Measurements from ENCODE around the gene CAPN15.
"Not testable (repeated sequence)": the region's sequence is repeated elsewhere in the genome, so short reads cannot be mapped to it uniquely, and the experiment has no call there.

CAPN15 gene
- total RNA-seq, result 69.5 to 88.6 (median 79.3) reads per million in 4 donors

DNA sequence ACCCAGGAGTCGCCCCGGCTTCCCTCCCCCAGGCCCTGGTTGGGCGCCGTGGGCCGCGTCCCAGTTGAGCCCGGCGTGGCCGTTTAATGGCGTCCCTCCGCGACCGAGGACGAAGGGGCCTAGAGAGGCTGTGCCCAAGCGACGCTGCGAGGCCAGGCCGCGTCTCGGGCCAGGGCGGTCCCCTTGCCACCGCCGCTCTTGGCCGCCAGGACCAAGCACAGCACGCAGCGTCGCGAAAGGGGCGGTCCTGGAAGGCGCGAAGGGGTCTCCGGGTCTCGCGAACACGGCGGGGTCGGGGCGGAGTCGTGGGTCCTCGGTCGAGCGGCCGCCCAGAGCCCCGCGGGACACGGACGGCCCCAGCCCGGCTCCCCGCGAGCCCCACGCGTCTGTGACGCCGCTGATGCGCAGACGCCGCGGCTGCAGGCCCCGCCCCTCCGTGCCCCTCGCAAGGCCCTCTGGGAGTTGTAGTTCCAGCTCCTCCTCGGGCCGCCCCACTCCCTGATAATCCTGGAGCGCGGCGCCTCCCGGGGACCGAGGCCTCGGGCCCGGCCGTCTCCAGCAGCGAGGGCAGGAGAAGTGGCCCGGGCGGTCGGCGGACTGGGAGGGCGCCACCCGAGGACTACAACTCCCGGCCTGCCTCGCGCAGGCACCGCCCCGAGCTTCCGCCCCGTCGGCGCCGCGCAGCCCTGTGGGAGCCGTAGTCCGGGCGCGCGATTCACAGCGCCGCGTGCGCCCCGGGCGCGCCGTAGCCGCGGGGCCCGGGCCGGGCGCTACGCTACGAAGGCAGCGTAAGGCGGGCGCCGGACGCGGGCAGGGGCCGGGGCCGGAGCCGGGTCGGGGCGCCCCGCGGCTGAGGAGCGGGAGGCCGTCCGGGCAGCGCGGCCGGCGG lies at the start of gene CAPN15:
CAPN15 (plus strand) TSS at position 698 of the 889 bp plus-strand sequence. CDS start 19,127 bp downstream, outside the sequence.
- peak; percentile 74 to 87 (median 79) for DNase-seq

DNA sequence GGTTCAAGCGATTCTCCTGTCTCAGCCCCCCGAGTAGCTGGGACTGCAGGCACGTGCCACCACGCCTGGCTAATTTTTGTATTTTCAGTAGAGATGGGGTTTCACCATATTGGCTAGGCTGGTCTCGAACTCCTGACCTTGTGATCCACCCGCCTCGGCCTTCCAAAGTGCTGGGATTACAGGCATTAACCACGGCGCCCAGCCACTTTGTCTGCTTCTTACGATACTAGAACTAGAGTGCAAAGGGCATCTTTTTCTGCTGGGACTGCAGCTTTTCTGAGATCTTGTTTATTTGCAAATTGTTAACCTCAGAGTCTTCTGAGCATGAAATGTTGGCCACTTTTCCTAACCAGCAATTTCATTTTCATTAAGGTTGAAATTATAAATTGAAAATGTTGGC lies 49.2 kb upstream of the CAPN15 start:
- not testable (repeated sequence) for DNase-seq

DNA sequence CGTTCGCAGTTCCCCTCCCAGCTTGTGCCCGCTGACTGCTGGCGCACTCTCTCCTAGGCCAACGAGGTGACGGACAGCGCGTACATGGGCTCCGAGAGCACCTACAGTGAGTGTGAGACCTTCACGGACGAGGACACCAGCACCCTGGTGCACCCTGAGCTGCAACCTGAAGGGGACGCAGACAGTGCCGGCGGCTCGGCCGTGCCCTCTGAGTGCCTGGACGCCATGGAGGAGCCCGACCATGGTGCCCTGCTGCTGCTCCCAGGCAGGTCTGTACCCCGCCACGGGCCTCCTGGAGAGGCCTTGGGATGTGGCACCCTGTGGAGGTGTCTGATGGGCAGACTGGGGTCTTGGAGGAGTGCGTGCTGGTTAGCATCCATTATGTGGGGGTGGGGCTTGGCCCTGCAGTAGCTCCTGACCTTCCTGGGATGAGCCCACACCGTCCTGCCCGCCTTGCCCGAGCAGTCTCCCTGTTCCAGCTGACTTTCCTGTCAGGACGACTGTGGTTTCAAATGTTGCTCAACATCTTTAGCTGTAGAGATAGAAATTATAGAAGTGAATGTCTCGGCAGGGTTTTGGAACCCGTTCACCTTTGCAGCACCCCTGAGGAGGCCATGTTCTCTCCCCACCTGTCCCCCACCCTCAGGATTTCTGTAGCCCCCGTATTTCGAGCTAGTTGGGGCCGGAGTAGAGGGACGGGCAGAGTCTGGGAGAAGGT lies 44.9 kb upstream of the CAPN15 start:
- DNase-seq, result no peak

DNA sequence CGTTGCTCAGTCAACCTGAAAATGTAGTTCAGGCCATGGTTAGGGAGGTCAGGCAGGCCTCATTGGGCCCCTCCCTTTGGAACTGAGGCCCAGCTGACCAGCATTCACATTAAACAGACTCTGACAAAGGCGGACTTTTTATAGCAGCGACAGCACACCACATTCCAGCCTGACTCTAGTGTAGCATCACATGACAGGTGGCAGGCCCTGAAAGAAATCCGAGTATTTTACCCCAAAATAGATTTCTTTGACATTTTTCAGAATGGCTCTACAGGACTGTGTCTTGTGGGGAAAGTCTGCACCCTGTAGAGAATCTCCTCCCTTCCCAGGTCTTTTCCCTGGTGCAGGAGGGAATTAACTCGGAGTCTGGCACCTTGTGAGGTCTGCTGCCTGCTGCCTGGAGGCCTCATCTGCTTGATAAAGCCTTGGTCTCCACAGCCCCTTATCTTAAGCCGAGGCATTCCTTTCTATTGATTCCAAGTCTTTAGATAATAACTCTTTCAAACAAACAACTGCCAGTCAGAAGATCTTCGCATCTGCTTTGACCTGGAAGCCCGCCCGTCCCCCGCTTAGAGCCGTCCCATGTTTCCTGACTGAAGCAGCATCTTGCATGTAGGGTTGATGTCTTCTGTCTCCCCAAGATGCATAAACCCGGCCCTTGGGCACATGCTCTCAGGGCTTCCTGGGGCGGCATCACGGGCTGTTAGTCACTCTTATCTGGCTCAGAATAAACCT lies 44.0 kb upstream of the CAPN15 start:
- DNase-seq, result no peak

DNA sequence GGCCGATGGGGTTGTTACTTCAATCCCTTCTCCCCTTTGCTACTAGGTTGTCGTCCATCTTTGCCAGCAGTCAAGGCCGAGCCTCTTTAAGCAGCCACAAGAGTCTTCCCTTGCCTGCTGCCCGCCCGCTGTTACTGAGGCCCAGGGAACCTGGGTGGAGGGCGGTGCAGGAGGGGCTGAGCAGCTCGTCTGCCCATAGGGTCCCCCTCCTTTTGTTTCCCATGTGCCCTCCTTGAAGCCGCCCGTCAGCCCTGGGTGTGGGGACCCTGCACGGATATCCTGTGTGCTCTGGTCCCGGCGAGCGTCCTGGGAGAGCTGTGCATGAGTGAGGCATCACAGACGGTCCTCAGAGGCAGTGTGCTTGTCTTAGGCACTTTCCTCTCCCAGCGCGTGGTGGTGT lies 37.9 kb upstream of the CAPN15 start:
- DNase-seq, result no peak

DNA sequence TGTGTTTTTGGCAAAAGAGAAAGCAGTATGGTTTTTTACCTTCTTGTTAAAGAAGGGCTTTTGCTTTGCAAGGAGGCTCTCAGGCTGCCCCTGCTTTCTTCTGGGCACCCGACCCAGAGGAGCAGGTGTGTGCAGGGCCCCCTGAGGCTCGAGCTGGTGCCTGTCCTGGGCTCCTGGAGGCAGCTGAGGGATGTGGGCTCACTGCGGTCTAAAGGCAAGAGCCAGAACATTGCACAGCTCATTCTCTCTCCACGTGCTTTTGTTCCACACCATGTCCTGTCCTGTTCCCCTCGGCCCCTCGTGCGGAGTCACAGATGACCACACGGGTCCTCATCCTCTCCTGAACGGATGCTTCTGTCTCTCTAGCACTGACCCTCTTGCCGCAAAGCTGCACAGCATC lies 36.7 kb upstream of the CAPN15 start:
- no peak for DNase-seq

DNA sequence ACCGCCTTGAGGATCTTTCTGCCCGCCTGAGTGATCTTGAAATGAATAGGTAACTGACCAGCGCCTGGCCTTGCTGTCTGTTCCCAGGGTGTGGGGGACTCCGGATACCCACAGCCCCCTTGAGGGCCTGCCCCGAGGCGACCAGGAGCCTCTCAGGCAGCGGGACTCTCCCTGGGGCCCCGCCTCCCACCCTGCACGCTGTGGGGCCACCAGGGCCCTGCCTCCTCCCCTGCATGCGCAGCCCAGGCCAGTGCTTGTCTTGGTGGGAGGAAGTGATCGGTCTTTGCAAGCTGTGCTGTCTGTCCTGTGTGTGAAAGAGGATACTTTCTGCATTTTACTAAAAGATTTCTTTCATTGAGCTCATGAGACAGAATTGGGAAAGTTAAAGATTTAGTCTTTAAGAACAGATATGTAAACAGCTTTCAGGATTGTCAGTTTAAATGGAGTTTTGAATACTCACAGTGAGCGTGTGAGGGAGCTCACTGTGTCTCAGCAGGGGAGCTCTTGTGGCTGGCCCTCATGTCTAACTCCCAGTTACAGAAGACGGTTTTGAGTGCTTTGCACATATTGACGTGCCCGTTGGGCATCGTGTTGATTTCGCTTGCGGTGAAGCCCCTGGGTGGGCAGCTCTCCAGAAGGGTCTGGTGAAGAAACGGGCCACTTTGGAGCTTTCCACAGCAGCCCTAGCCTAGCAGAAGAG lies 36.1 kb upstream of the CAPN15 start:
- no peak for DNase-seq

DNA sequence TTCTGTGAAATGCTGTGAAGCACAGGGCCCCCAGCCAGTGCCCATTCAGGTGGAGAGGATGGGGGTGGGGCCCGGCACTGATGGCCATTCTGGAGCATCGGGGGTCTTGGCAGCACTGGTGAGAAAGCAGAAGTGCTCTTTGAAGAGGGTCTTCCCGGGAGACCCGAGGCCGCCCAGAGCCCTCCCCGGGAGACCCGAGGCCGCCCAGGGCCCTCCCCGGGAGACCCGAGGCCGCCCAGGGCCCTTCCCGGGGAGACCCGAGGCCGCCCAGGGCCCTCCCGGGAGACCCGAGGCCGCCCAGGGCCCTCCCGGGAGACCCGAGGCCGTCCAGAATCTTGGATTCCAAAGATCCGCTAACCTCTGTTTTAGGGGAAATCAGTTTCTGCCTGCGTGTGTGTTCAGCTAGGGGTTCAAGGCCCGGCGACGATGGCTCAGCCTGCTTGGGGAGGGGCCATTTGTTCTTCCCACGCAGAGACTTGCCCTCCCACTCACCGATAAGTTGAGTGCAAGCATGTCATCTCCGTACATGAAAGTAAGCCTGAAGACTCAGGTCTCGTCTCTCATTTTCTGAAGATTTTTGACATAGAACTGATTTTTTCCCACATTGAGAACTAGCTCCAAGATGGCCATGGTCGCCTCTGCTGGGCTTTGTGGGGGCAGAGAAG lies 35.2 kb upstream of the CAPN15 start:
- DNase-seq, result no peak

DNA sequence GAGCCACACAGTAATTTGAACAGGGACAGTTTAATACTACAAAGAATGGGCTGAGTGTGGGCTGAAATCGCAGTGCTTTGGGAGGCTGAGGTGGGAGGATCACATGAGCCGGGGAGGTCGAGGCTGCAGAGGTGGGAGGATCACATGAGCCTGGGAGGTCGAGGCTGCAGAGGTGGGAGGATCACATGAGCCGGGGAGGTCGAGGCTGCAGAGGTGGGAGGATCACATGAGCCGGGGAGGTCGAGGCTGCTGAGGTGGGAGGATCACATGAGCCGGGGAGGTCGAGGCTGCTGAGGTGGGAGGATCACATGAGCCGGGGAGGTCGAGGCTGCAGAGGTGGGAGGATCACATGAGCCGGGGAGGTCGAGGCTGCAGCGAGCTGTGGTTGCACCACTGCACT lies 32.8 kb upstream of the CAPN15 start:
- DNase-seq, result not testable (repeated sequence)

DNA sequence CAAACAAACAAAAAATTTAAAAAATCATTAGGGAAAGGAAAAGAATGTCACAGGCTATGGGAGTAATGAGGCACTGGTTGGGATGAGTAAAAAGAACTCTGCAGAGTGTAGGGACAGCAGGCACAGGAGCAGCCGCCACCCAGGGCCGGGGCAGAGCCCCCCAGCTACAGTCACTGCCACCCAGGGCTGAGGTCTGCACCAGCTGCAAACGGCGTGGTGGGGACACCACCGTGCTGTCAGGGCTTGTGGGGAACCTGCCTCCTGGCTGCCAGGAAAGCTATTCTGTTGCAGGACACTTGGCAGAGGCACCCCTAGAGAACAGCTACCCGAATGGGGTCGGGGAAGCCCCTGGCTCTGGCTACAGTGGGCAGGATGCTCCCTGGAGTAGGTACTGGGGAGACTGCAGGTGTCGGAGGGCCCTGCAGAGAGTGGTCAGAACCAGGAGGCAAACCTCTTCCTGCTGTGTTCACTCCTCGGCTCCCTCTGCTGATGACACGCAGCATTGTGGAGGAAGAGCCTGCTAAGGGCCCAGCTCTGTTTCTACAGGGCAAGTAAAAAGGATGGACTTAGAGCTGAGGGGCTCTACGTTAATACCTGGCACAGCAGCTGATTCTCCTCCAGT lies 32.3 kb upstream of the CAPN15 start:
- DNase-seq, result peak in 1 of 5 donors; percentile 23

DNA sequence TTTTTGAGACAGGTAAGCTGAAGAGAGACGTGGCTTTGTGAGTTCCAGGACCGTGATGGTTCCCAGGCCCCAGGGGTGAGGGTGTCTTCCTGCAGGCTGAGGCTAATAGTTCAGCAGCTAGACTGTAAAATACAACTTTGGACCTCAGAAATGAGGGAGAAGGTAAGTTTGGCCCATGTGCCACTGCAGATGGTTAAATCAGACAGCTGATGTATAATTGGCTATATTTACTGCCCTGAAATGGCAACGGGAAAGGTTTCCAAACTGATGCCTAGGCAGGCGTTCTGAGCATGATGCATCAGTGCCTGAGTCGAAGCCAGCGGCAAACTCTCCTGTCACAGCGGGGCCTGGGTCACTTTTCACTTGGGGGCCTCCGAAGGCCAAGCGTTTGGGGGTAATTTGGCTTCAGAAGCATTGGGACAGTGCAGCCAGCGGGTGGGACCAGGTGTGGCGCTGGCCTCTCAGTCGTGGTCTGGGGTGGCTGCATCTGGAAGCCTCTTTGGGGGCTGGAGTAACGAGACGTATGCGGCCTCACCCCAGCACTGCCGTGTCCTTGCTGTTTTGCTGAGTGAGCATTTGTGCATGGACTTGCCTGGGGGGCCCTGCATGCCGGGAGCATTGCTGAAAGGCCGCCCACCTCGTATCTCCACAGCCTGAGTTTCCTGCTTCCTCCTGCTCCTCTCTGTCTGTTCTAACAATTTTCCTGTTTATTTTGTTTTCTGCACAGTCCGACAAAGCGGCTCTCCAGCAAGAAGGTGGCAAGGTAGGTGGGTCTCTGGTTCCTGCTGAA lies 31.2 kb upstream of the CAPN15 start:
- DNase-seq, result no peak

DNA sequence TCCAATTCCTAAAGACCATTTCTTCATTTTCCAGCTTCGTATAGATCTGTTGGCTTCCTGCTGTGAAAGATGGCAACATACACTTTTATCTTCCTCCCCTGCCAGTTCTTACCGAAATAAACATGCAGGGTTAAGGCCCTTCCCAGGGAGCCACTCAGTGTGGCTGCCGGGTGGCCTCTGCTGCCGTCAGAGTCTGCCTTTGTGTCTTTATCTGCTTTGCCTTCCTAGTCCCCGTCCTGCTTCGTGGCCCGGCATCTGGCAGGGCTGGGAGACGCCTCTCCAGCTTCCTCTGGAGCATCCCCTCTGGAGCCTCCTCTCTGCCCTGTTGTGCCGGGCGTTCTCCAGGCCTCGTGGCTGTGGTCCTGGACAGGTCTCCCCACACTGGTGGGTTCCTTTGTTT lies 30.3 kb upstream of the CAPN15 start:
- no peak for DNase-seq

DNA sequence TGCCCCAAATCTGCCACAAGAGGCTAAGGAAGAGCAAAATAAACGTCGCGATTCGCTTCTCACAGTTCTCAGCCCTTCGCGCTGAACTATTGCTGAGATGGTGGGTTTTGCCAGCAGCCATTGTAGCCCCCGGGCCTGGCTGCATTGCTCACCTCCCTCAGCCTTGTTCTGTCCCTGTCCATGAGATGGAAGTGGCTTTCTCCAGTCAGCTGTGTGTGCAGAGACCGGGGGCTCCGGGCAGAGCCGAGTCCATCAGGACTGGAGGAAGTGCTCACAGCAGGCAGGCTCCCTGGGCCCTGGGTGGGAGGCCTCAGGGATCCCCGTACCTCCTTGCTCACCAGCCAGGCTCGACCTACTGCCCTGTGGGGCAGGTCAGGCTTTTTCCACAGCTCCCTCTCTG lies 27.6 kb upstream of the CAPN15 start:
- DNase-seq, result no peak

DNA sequence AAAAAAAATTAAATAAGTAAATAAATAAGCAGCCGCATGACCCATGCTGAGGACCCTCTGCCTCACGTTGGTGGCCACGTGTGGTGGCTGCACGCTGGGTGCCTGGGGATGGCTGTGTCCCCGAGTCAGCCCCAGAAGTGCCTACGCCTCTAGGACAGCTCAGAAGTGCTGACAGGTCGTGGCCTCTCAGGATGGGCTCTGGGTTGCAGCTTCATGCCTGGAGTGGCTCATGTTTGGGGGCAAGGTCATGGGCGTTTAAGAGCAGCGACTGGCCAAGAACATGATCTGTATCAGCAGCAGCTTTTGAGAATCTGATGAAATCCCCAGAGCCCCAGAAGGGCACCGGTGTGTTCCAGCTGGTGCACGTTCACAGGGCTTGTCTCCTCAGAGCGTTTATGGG lies 26.8 kb upstream of the CAPN15 start:
- no peak for DNase-seq

DNA sequence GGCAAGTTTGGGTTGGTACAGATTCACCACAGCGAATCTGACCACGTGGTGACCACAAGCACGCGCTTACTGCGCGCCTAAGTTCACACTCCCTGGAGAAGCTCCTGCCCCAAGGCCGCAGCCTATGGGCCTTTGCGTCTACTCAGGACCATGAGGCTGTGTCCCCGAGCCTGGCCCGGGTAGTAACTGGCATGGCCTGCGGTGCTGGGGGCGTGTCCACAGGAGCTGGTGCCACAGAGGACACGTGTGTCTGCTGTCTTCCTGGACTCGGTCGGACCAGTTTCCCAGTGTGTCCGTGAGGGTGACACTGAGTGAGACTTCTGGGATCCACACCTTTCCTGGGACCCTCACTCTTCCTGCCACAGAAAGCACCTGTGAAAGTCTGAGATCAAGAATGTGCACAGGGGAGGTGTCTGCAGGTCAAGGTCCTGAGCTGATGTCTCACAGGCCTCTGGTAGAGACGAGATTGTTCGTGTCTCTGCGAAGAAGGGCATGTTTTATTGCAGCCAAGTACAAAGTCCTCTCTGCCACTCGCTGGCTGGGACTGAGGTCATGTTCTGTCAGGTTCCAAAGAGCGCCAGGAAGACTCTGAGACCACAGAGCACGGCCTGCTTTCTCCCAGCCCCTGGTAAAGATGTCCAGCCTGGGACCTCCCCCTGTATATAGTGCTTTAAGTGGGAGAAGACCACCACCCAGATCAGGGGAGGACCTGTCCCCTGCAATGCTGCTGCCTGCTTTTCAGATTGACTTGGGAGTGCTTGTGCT lies 25.2 kb upstream of the CAPN15 start:
- DNase-seq, result no peak

DNA sequence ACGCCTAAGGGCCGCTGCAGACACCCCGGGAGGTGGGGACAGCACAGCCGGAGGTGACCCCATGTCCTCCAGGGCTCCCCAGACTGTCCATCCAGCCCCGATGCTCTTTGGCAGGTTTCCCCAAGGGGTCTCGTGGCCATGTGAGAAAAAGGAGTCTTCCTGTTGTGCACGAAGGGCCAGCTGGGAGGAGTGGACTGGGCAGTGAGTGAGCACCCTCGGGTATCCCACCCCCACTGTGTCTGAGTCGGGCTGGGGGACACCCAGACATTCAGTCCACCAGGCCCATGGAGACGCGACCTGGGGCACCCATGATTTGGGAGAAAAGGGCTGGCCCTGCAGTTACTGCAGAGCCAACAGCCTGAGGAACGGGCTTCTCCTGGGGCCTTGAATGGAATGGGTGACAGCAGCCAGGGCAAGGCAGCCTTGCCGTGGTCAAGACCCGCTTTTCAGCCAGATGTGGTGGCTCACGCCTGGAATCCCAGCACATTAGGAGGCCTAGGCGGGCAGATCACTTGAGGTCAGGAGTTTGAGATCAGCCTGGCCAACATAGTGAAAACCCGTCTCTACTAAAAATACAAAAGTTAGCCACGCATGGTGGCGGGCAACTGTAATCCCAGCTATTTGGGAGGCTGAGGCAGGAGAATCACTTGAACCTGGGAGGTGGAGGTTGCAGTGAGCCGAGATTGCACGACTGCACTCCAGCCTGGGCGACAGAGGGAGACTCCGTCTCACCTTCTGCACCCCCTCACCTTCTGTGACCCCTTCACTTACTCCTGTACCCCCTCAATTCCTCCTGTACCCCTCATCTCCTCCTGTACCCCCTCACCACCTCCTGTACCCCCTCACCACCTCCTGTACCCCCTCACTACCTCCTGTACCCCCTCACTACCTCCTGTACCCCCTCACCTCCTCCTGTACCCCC lies 24.1 kb upstream of the CAPN15 start:
- DNase-seq, result no peak

DNA sequence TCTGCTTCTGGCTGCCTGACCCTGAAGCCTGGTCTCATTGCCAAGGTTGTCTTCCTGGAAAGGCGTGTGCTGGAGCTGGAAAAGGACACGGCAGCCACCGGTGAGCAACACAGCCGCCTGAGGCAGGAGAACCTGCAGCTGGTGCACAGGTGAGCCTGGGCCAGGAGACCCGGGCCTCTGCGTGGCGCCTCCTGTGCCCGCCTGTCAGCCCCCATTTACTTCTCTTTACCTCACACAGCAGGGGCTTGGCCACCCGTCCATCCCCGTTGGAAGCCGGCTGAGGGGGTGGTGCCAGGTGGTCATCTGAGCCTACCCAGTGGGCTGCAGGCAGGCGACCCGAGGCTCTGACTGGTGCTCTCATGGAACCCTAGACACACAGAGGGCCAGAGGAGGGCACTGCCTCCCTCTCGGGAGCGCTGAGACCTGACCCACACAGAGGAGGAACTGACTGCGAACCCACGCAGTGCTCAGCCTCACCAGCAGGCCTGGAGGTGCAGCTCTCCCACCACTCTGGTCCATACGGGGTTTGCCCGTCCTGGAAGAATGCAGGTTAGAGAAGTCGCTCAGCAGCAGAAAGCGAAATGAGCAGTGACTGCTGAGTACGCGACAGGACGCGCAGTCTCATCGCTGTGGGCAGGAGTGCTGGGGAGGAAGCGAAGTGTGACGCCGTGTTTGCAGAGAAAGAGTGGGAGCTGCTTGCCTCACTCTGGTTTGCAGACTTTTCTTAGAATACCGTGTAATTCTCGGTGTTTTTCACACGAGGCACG lies 21.9 kb upstream of the CAPN15 start:
- DNase-seq, result no peak

DNA sequence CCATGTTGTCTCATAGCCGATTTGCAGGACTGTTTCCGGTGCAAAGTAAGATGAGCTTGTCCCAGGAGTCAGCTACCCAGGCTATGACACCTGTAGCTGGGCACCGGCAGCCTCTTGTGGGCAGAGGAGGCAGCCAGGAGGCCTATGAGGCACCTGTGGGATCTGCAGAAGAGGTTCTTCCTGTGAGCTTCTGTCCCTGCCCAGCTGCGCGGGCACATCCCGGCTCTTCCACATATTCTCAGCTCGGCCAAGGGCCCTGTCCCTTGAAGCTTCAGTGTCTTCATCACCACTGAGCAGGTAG lies 21.3 kb upstream of the CAPN15 start:
- no peak for DNase-seq

All from T-helper 1 cell (primary cell).